Retina (tissue), 1 donor: ENCODE data around the gene MRPL44.

Experiments used
- DNase-seq: peaks from one replicate; pipeline ENCODE4 v3.0.0-alpha.2; 2016

Gene MRPL44

DNA sequence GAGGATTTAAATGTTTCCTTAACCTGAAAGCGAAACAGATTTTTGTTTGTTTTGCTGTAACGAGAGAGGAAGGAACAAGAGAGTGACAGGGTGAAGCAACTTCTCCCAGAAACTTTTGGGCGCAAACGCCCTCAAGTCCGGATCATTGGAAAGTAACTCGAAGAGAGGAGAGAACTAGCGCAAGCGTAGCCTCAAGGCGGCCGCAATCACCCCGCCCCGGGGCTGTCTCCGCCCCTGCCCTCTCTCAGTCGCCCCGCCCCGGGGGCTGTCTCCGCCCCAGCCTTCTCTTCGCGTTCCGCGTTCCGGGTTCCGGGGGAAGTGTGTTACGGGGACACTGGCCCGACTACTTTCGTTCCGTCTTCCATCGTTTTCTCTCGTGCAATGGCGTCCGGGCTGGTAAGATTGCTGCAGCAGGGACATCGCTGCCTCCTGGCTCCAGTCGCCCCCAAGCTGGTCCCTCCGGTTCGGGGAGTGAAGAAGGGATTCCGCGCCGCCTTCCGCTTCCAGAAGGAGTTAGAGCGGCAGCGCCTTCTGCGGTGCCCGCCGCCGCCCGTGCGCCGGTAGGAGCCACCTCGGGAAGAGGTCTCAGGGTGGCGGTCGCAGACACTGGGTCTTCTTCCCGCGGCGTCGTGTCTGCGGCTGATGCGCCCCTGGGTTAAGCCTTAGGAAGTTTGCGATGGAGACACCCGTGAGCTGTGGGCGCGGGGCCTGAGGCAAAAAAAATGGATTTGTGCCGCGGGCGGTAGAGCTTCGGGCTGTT is at the start of gene MRPL44:
TSS of gene MRPL44 (plus strand) at position 372 of the 760 bp plus-strand sequence. CDS start at position 382, 10 bp downstream.
- DNase-seq, result peak; percentile 99

DNA sequence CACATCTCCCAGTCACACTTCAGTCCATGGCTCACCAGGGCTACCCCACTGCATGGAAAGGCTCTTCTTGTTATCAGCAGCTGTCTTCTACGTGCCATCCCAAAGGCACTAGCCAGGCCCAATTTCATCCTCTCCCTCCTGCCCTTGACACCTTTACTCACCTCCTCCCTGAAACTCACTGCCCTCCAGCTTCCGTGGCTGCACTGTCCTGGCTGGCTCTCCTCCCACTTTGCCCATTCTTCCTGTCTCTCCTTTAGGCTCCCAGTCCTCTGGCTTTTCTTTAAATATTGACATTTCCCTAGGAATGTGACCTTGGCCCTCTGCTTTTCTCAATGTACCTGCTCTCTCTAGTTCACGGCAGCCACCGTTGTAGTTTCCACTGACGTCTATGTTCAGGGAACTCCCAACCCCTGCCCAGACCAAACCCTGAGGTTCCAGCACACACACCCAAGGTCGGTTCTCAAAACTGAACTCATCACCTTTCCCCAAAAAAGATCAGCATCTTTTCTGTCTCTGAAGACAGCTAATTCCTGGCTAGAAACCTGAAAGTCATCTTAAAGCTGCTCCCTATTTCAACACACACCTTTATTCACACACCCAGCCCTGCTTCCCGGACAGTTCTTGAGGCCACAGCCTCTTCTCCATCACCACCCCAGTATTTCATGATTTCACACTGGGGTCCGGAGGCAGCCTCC is 48.8 kb upstream of the MRPL44 start:
- DNase-seq, result no peak

DNA sequence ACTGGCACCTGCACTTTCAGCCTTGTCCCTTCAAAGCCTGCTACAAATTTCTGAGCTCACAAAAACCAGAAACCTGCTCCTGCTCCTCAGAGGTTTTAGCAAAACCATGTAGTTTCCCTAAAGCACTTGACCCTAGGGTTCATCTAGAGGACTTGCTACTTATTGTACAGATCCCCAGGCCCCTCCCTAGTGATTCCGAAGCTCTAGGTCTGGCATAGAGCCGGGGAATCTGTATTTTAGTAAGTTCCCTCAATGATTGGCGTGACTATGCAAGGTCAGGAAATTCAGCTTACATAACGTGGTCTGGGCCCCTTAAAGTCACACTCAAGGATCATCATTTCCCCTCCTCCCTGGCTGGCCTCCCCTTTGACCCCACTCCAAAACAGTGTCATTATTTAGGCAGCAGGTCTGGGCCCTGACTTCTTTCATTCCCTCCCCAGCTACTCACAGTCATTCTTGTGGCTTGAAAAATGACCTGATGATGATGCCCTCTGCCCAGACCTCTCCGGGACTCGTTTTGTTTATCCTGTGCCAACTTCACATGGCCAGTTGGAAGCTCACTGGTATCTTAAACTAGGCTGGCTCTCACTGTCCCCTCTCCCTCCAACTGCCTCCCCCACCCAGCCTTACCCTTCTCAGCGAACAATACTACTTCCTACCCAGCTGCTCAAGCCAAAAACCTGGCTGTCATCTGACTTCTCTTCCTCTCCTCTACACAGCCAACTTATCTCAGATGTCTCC is 48.1 kb upstream of the MRPL44 start:
- DNase-seq, result no peak

DNA sequence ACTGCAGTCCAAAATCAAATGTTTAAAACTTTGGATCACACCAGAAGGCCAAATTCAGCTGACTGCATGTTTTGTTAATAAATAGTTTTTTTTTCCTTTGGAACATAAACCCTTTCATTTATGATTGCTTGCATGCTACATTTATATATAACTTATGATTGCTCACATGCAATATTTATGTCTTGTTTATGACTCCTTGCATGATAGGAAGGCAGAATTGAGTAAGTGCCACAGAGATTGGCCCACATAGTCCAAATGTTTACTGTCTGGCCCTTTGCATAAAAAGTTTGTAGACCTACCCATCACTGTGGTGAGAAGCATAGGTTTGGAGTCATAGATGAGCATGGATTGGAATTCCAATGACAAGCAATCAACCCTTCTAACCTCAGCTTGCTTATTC is 42.9 kb upstream of the MRPL44 start:
- no peak for DNase-seq

DNA sequence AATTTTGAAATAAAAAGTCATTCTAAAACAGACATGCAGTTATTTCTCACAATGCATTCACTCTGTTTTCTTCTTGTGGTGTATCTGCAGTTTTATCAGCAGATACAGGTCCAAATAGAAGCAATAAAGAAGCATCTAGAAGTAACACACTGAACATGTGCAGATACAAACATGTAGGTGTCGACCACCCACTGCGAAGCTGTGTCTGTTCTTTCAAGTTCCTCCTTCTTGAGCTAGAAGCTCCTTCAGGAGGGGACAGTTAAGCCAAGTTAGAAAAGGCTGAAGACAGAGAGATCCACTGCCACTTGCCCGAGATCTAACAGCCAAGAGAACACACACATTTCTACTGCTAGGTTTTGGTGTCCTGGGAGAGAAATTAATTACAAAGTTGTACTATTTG is 42.2 kb upstream of the MRPL44 start:
- DNase-seq, result no peak

DNA sequence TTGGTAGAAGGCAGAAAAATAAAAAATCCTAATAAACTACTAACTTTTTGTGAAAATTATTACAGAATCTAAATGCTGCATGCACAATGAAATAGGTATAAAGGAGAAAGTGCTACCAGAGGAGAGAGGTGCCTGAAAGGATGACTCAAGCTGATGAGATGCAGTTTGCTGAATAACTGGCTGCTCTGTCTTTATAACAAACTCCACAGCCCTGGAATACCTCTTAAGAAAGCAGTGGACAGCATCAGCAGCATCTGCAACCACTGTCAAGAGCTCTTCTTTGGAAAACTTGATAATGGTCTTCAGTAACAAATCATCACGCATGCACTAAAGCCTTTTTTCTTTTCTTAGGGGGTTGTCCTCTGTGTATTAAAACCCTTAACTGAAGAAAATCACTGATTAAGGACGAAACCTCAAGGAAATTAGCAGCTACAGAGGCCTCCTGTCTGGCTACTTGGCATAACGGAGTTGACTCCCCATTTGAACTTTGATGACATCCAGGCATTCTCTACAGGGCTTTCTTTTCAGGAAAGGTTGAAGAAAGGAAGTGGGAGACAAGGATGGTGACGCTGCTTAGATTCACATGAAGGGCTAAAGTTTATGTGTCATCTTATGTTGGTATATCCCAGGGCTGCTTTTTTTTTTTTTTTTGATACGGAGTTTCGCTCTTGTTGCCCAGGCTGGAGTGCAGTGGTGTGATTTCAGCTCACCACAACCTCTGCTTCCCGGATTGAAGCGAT is 40.9 kb upstream of the MRPL44 start:
- DNase-seq, result no peak

DNA sequence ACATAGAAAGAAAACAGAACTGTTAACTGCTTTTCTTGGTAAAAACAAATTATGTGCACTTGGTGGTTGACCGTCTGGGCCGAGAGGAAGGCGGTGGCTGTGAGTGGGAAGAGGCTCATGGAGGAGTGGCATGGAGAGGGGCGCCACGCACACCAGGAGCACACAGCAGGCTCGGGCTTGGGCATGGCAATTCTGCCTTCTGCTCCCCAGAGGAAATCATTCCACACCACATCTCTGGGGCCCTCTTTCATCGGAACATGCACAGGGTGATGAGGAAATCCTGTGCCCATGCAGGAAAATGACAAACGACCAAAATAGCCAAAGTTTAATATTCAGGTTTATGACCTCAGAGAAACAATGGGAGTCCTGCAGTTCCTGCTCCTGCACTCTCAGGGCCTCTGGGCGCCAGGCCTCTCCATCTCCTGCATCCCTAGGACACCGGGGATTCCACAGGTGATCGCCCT is 38.6 kb upstream of the MRPL44 start:
- no peak for DNase-seq

DNA sequence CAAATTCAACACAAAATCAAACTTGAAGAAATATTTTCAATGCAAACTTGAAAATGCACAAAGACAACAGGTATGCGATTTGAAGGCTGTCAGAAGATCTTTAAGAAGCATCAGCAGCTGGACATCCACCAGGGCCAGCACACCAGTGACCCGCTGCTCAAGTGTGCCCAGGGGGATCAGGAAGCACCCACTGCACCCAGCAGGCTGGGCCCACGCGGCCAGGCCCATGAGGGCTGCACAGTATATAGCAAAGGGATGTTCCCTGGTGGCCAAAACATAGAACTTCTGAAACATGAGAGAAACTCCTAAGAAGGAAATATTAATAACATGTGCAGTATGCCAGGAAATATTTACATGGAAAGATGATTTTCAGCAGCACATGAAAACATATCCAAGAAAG is 37.2 kb upstream of the MRPL44 start:
- no peak for DNase-seq

DNA sequence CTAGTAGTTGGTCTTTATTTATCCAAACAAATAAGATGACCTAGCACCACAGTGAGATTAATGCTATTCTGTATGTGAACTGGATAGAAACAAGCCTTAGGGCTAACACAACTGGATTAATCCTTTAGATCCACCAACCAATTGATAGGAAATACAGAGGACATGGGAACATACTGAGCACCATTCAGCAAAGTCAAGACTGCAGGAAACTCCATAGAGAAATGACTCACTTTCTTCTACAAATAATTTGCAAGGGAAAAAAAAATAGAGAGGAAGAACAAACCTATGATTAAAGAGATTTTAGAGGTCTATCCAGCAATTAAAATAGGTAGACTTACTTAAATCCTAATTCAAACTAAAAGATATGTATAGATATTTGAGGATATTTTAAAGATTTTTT is 36.1 kb upstream of the MRPL44 start:
- no peak for DNase-seq

DNA sequence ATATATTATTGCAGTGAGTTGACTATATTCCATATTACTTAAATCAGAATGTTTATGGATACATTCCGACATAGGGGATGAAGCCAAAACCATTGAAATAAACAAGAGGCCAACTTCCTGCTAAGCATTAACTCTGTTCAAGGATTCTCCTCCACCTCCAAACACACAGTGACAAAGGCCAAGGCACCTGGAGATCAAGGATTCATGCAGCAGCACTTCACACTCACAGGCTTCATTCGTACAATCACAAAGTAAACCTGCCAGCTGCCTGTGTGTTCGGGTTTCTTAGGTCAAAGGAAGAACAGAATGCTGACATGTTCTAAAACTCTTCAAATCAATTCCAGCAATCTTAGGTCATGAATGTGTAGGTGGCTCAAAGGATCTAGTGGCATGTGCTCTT is 35.0 kb upstream of the MRPL44 start:
- no peak for DNase-seq

DNA sequence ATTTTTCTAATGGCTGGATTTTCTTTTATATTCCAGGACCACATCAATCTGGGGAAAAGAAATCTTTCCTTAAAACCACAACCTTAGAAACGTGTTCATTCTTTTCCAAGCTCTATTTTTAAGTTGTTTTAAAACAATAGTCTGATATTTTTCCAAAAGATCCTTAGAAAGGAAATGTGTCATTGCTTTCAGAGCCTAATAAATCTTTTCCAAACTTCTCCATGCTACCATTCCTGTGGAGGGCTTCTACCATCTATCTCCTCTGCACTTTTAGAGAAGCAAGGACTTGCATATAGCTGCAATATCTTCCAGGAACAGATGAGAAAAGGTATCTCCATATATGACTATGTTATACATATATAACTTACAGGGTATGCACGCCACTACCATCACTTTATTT is 33.3 kb upstream of the MRPL44 start:
- no peak for DNase-seq

DNA sequence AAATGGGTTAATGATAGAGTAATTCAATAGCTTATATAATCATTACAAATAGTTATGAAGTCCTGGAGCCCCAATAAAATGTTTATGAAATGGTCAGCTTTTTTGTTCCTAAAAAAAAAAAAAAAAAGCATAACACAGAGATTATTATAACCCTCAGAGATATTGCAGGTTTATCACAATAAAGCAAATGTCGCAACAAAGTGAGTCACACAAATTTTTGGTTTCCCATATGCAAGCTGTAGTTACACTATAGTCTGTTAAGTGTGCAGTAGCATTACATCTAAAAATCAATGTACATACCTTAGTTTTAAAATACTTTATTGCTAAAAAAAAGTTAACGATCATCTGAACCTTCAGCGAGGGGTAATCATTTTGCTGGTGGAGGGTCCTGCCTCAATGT is 32.2 kb upstream of the MRPL44 start:
- no peak for DNase-seq

DNA sequence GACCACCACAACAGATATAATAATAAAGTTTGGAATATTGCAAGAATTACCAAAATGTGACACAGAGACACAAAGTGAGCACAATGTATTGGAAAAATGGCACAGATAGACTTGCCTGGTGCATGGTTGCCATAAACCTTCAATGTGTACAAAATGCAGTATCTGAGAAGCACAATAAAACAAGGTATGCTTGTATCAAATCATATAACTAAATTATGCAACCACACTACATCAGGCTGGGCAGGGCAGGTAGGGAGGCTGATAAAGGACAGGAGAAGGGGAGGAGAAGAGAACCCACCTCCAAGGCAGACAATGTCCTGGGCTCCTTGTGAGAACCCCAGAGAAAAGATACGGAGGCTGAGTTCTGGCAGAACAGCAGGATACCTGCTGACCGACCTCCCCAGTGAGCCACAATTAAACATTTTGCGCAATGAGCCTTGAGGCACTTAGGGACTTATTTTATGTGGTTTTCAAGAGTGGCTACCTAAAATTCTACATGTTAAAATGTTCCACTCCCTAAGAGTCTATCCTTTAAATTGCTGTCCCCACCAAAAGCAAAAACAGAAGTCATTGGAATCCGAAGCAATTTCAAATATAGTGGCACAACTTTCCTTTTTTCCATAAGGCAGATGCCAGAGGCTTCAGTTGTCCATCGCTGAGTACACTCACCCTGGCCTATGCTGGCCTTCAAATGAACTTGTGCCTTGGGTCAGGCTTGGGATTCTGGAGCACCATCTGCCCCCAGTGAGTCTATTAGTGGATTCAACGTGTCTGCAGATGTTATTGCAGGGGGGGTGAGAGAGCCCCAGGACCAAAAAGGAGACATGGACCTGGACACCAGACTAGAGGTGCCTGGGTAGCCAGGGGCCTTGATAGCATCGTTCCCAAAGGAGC is 28.9 kb upstream of the MRPL44 start:
- no peak for DNase-seq

DNA sequence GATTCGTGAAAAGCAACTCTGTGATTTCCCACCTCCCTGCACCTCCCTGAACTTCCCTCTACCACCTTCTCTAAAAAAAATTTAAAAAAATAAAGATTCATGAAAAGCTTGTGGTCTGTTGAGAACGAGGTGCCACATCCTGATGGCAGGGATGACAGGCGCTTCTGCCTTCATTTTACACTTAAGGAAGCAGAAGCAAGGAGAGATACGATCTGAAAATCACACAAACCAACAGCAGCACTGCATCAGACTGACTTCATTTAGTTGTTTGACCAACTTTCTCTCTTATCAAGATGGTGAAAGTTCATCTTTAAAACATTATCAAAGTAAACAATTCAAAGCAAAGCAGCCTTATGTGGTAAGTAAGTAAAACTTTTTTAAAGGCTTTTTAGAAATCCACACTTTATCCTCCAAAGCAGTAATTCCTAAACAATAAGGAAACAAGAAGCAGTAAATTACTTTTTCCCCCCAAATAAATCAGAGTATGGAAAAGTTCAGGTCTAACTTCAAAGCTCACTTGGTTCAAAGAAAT is 27.6 kb upstream of the MRPL44 start:
- no peak for DNase-seq

DNA sequence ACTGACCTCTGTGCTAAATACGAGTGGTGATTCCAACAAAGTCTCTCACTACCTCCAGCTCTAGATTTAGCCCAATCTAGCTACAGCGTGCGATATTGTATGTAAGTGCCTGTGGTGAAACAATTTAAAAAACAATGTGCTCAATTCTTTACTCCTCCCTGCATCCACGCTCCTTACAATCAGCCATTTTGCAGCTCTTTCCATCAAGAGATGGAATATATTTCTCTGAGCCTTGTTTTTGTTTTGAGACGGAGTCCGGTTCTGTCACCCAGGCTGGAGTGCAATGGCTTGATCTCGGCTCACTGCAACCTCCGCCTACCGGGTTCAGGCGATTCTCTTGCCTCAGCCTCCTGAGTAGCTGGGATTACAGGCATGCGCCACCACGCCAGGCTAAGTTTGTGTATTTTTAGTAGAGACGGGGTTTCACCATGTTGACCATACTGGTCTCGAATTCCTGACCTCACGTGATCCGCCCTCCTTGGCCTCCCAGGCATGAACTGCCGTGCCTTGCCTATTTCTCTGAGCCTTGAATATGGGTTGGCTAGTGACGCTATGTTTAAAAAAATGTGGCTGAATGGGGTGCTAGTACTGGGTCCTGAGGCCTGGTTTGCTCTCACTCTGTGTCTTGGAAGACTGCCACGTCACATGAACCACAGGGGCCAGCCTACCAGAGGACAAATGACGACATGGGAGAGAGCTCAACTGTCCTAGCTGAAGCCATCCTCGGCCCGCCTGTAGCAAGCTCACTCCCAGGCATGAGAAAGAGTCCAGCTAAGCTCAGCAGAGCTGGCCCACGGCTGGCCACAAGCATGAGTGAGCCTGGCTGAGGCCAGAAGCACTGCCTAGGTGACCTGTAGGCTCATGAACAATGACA is 26.9 kb upstream of the MRPL44 start:
- no peak for DNase-seq

DNA sequence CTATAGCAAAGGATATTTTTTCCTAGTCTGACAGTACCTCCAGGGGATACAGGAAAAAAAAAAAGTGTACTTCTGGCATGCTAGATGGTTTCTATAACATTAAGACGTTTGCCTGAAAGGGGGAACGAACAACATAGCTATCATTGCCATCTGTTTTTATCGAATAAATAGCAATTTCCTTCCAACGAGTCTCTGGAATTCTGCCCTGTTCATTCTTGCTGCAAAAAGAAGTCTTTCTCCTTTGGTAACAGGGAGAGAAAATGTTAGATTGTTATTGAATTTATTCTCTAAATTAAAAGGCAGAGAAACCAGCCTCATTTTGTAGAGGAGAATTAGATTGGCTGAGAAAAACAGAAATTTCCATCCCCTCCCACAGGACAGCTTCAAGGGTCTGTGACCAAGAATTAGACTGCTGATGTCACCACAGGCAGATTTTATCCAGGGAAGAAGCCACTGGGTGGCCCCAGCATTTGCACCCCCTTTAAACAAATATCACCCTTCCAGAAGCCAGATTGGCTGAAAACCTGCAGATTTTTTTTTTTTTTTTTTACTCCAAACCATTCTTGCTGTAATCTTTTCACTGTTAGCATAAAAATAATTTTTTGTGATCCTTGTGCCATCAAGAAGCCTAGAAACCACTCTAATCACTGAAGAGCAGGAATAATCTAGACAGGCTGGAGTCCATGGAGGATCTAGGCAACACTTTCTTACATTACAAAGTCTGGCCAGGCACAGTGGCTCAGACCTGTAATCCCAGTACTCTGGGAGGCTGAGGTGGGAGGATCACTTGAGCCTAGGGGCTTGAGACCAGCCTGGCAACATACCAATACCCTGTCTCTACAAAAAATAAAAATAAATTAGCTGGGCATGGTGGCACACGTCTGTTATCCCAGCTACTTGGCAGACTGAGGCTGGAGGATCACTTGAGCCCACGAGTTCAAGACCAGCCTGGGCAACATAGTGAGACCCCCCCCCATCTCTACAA is 24.2 kb upstream of the MRPL44 start:
- no peak for DNase-seq

DNA sequence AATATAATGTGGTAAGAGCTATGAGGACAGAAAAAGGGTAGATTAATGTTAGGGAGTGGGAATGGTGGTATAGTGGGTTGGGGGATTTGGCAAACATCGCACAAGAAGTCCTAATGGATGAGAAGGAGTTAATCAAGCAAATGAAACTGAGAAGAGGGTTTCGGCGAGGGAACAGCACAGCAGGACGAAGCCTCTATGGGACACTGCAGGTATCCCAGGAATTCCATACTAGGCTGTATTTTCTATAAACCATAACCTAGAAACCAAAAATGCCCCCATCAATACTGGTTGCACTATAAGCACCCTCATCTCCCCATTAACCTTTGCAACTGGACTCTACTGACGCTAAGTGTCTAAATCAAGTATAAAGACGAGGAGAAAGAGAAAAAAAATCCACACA is 22.4 kb upstream of the MRPL44 start:
- no peak for DNase-seq

DNA sequence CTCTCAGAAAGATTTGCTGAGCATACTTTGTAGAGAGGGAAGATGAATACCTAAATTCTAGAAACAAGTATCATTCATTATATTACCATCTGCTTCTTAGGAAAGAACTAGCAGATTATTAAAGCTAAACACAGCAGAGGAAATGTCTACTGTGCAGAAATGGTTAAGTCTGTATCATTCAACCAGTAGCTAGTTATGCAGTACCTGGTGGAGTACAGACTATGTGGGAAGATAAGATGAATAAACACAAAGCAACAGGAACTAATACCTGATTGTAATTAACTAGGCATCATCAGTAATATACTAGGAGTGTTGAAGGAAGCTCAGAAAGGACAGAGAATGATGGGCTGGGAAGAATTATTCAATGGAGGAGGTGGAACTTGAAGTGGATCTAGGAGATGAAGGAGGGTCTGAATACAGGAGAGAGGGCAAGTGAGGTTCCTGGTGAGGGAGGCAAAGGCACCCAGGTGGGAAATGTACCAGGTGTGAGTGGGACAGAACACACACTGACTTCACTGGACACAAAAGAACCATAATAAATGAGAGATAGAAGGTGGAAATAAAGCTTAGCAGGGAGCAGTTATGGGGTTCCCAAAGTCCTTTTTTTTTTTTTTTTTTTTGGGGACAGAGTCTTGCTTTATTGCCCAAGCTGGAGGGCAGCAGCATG is 21.7 kb upstream of the MRPL44 start:
- DNase-seq, result no peak

DNA sequence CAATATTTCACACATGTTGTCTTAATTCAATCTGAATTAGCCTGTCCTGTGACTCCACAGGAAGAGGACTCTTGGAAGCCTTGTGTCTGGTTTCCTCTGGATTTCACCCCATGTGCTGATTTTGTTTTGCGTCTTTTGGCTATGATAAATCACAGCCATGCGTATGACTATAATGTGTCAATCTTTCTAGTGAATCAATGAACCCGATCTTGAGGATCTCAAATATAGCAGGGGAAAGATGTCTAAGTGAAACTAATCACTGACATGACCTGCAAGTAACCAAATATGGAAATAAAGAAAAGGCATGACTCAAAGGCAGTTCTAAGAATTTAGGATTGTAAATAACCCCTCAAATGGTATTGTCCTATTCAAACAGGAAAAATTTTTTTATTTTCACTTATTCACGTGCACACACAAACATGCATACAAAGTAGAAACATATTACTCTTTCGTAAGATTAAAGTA is 20.4 kb upstream of the MRPL44 start:
- no peak for DNase-seq
